BLaER1 treated with 17β-estradiol and CSF1 and Interleukin-3, amounts not matched to agents 10 nM and 100 nM (cell line): ENCODE measurements around the gene UBA7.

Experiments
- H3K27ac ChIP-seq, 11 experiments: shearing (Covaris generic); formaldehyde crosslinking; 2 replicates each; pipeline ENCODE4 v1.8.1; 2022
- H3K27me3 ChIP-seq, 11 experiments: shearing (Covaris generic); formaldehyde crosslinking; 2 replicates each; pipeline ENCODE4 v1.8.1; 2022
- H3K36me3 ChIP-seq, 11 experiments: shearing (Covaris generic); formaldehyde crosslinking; 2 replicates each; pipeline ENCODE4 v1.8.1; 2022
- H3K4me1 ChIP-seq, 10 experiments: shearing (Covaris generic); formaldehyde crosslinking; 2 replicates each; pipeline ENCODE4 v1.8.1; 2022
- H3K4me2 ChIP-seq, 11 experiments: shearing (Covaris generic); formaldehyde crosslinking; 2 replicates each; pipeline ENCODE4 v1.8.1; 2022
- H3K4me3 ChIP-seq, 10 experiments: shearing (Covaris generic); formaldehyde crosslinking; 2 replicates each; pipeline ENCODE4 v1.8.1; 2022
- H3K9ac ChIP-seq, 11 experiments: shearing (Covaris generic); formaldehyde crosslinking; 2 replicates each; pipeline ENCODE4 v1.8.1; 2022
- H3K9me3 ChIP-seq, 11 experiments: shearing (Covaris generic); formaldehyde crosslinking; replicated peaks in 1 of 11; 2 replicates each; pipeline ENCODE4 v1.8.1; 2022
- H4K20me1 ChIP-seq, 11 experiments: shearing (Covaris generic); formaldehyde crosslinking; 2 replicates each; pipeline ENCODE4 v1.8.1; 2022
- Cebpa-rat ChIP-seq, 11 experiments: shearing (Covaris generic); IDR thresholded peaks; 2 replicates each; pipeline ENCODE4 v1.8.1; 2022

UBA7 gene

GRCh38 chr3:49775538-49775937, 38.2 kb downstream of the UBA7 start:
- Histone ChIP-seq H3K4me2 (no peak overlapping the region), H3K4me3 (no peak overlapping the region), H3K27me3 (no peaks in the 10 kb centered on the region), H3K9ac (no peak overlapping the region), H3K4me1 (peaks cover 0 to 15% (median 3%) of the 10 kb centered on the region in 10 experiments; a peak in 13 of 20 replicates), H4K20me1 (peaks cover 84 to 100% (median 100%) of the 10 kb centered on the region in 11 experiments), H3K27ac (no peak overlapping the region), H3K9me3 (no peaks in the 10 kb centered on the region), H3K36me3 (peaks cover 45 to 87% (median 70%) of the 10 kb centered on the region in 11 experiments)
- TF ChIP-seq Cebpa-rat (IDR thresholded peaks at IDR 0.05) = no peak

GRCh38 chr3:49772703-49773102, 41.0 kb downstream of the UBA7 start:
- Histone ChIP-seq H3K4me1 (no peaks in the 10 kb centered on the region), H3K4me3 (no peak overlapping the region), H3K9me3 (no peaks in the 10 kb centered on the region), H3K4me2 (no peak overlapping the region), H3K27ac (no peak overlapping the region), H4K20me1 (peaks cover 87 to 100% (median 100%) of the 10 kb centered on the region in 11 experiments), H3K36me3 (peaks cover 51 to 83% (median 68%) of the 10 kb centered on the region in 11 experiments), H3K9ac (no peak overlapping the region), H3K27me3 (no peaks in the 10 kb centered on the region)
- TF ChIP-seq Cebpa-rat (IDR thresholded peaks at IDR 0.05) = no peak

- Histone ChIP-seq H4K20me1 (peaks cover 86 to 100% (median 100%) of the 10 kb centered on the region in 11 experiments), H3K4me2 (no peak overlapping the region), H3K36me3 (peaks cover 38 to 72% (median 63%) of the 10 kb centered on the region in 11 experiments), H3K9ac (no peak overlapping the region), H3K4me1 (no peaks in the 10 kb centered on the region), H3K27me3 (no peaks in the 10 kb centered on the region), H3K4me3 (no peak overlapping the region), H3K9me3 (no peaks in the 10 kb centered on the region), H3K27ac (no peak overlapping the region)
- no peak for TF ChIP-seq Cebpa-rat (IDR thresholded peaks at IDR 0.05)
These were observed 42.3 kb downstream of the UBA7 start for GRCh38 chr3:49771340-49771938.

- no peak for TF ChIP-seq Cebpa-rat (IDR thresholded peaks at IDR 0.05)
- H3K9ac ChIP-seq = no peak overlapping the region
- peaks cover 86 to 100% (median 100%) of the 10 kb centered on the region in 11 experiments for H4K20me1 ChIP-seq
- peaks cover 37 to 72% (median 62%) of the 10 kb centered on the region in 11 experiments for H3K36me3 ChIP-seq
- H3K4me2 ChIP-seq = no peak overlapping the region
- no peaks in the 10 kb centered on the region for H3K4me1 ChIP-seq
- H3K4me3 ChIP-seq = no peak overlapping the region
- no peak overlapping the region for H3K27ac ChIP-seq
- no peaks in the 10 kb centered on the region for H3K9me3 ChIP-seq
- H3K27me3 ChIP-seq = no peaks in the 10 kb centered on the region
These were observed 43.8 kb downstream of the UBA7 start for GRCh38 chr3:49769926-49770325.

- Histone ChIP-seq H3K4me3 (no peak overlapping the region), H3K4me2 (no peak overlapping the region), H3K36me3 (peaks cover 41 to 74% (median 66%) of the 10 kb centered on the region in 11 experiments), H3K9ac (no peak overlapping the region), H4K20me1 (peaks cover 88 to 100% (median 100%) of the 10 kb centered on the region in 11 experiments), H3K9me3 (no peaks in the 10 kb centered on the region), H3K4me1 (no peaks in the 10 kb centered on the region), H3K27ac (no peak overlapping the region), H3K27me3 (no peaks in the 10 kb centered on the region)
- no peak for TF ChIP-seq Cebpa-rat (IDR thresholded peaks at IDR 0.05)
These were observed 44.4 kb downstream of the UBA7 start for GRCh38 chr3:49769286-49769915.

- Histone ChIP-seq H3K4me1 (peaks cover 0 to 15% (median 3%) of the 10 kb centered on the region in 10 experiments; a peak in 7 of 20 replicates), H3K27ac (no peak overlapping the region), H4K20me1 (peaks cover 79 to 100% (median 99%) of the 10 kb centered on the region in 11 experiments), H3K4me2 (no peak overlapping the region), H3K27me3 (no peaks in the 10 kb centered on the region), H3K4me3 (no peak overlapping the region), H3K36me3 (peaks cover 42 to 96% (median 60%) of the 10 kb centered on the region in 11 experiments), H3K9ac (no peak overlapping the region), H3K9me3 (no peaks in the 10 kb centered on the region)
- no peak for TF ChIP-seq Cebpa-rat (IDR thresholded peaks at IDR 0.05)
These were observed 49.8 kb downstream of the UBA7 start for GRCh38 chr3:49763981-49764380.

- Histone ChIP-seq H3K9me3 (no peaks in the 10 kb centered on the region), H3K4me3 (no peak overlapping the region), H3K9ac (no peak overlapping the region), H3K4me2 (no peak overlapping the region), H3K36me3 (peaks cover 36 to 90% (median 49%) of the 10 kb centered on the region in 11 experiments), H3K27me3 (no peaks in the 10 kb centered on the region), H4K20me1 (peaks cover 83 to 100% (median 99%) of the 10 kb centered on the region in 11 experiments), H3K27ac (no peak overlapping the region), H3K4me1 (peaks cover 6 to 15% (median 8%) of the 10 kb centered on the region in 10 experiments; a peak in 12 of 20 replicates)
- no peak for TF ChIP-seq Cebpa-rat (IDR thresholded peaks at IDR 0.05)
These were observed 52.1 kb downstream of the UBA7 start for GRCh38 chr3:49761661-49762060.

GRCh38 chr3:49759226-49759625, 54.5 kb downstream of the UBA7 start:
- Histone ChIP-seq H3K36me3 (peaks cover 14 to 72% (median 31%) of the 10 kb centered on the region in 11 experiments; a peak in 21 of 22 replicates), H4K20me1 (peaks cover 84 to 100% (median 99%) of the 10 kb centered on the region in 11 experiments), H3K4me3 (no peak overlapping the region), H3K9me3 (no peaks in the 10 kb centered on the region), H3K27me3 (no peaks in the 10 kb centered on the region), H3K4me1 (peaks cover 6 to 15% (median 8%) of the 10 kb centered on the region in 10 experiments; a peak in 12 of 20 replicates), H3K9ac (no peak overlapping the region), H3K27ac (no peak overlapping the region), H3K4me2 (no peak overlapping the region)
- no peak for TF ChIP-seq Cebpa-rat (IDR thresholded peaks at IDR 0.05)

- H3K36me3 ChIP-seq = peaks cover 5 to 63% (median 24%) of the 10 kb centered on the region in 11 experiments; a peak in 18 of 22 replicates
- peaks cover 88 to 100% (median 100%) of the 10 kb centered on the region in 11 experiments for H4K20me1 ChIP-seq
- no peak overlapping the region for H3K9ac ChIP-seq
- H3K27ac ChIP-seq = no peak overlapping the region
- peaks cover 6 to 23% (median 8%) of the 10 kb centered on the region in 10 experiments; a peak in 12 of 20 replicates for H3K4me1 ChIP-seq
- no peak overlapping the region for H3K4me3 ChIP-seq
- no peak for TF ChIP-seq Cebpa-rat (IDR thresholded peaks at IDR 0.05)
- peak overlapping the region in 1 of 11 experiments; percentile 3; a peak in 1 of 22 replicates for H3K4me2 ChIP-seq
- H3K9me3 ChIP-seq = no peaks in the 10 kb centered on the region
- no peaks in the 10 kb centered on the region for H3K27me3 ChIP-seq
These were observed 56.6 kb downstream of the UBA7 start for GRCh38 chr3:49757197-49757596.
